Activated CD4-positive, alpha-beta memory T cell treated with anti-CD3 and anti-CD28 coated beads for 36 hours (primary cell): ENCODE measurements around the gene SEMA3F. TPM values are rescaled to one million over a fixed set of nuclear protein-coding genes. Genes with fewer than 3 reads are reported as not detected.

Experiments
- CTCF ChIA-PET: fragments of 350-600 bp; sonication (Branson Sonifier 250); formaldehyde crosslinking; loops from one replicate; lab custom pipeline; 2021; ENCODE audit warnings: antibody characterized with exemption, inconsistent platforms; lab: Charles Lee
- POLR2A ChIA-PET: fragments of 350-600 bp; sonication (Branson Sonifier 250); formaldehyde crosslinking; loops from one replicate; lab custom pipeline; 2021; ENCODE audit warnings: antibody characterized with exemption; lab: Charles Lee
- DNase-seq: peaks from one replicate; pipeline ENCODE4 v3.0.0-alpha.2; 2020
- H3K27ac Mint-ChIP-seq: one replicate; pipeline ENCODE4 v1.8.0; 2021; ENCODE audit warnings: mixed read lengths
- H3K27me3 Mint-ChIP-seq: one replicate; pipeline ENCODE4 v1.8.0; 2021; ENCODE audit warnings: mixed read lengths
- H3K36me3 Mint-ChIP-seq: one replicate; pipeline ENCODE4 v1.8.0; 2021; ENCODE audit warnings: mixed read lengths
- H3K4me1 Mint-ChIP-seq: one replicate; pipeline ENCODE4 v1.8.0; 2021; ENCODE audit warnings: low read depth, mixed read lengths
- H3K4me3 Mint-ChIP-seq: one replicate; pipeline ENCODE4 v1.8.0; 2021; ENCODE audit warnings: mild to moderate bottlenecking, mixed read lengths
- H3K9me3 Mint-ChIP-seq: one replicate; pipeline ENCODE4 v1.8.0; 2021; ENCODE audit warnings: mixed read lengths
- intact Hi-C: fragments of 100-400 bp; cut with micrococcal nuclease; formaldehyde crosslinking; loops from one replicate; pipeline ENCODE4 v1.15.1; 2023
- total RNA-seq, 2 experiments: library from RNA; stranded (reverse); gene quantifications; one replicate each; pipeline ENCODE4 v1.2.3, GENCODE V29; 2021

The SEMA3F gene
- total RNA-seq, 2 experiments from 2014 or later: 0.17 to 0.19 TPM

DNA sequence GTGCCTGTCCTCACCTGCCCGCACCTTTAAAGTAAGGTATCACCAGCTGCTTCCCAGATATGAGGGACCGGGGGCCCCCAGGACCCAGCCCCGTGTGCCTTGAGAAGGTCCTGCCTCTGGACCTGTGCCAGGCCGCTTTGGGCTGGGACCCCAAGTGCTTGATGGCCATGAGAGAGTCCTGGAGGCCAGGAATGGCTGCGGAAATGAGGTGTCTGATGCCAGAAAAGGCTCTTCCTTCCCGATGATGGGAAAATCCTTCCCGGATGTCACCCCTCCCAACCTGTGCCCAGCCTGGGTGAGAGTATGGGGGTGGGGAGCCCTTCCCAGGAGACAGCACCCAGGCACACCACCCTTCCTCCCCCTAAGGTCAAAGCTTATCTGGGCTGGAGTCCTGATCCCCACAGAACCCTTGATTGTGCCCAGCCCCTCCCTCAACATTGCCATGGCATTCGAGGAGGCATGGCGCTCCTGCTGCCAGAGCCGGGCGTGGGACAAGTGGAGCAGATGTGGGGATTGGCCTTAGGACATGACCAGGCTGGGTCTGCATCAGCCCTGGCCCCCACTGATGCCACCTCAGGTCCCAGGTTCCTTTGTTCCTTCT lies 14.2 kb downstream of the SEMA3F start:
- peaks cover 2% of the 10 kb centered on the region for H3K4me1 Mint-ChIP-seq
- H3K27me3 Mint-ChIP-seq: no peaks in the 10 kb centered on the region
- no peaks in the 10 kb centered on the region for H3K9me3 Mint-ChIP-seq
- DNase-seq: no peak
- ChIA-PET POLR2A (no interaction called here), CTCF (no interaction called here)
- H3K36me3 Mint-ChIP-seq: no peaks in the 10 kb centered on the region
- intact Hi-C loops: no loop called here
- H3K4me3 Mint-ChIP-seq: no peak overlapping the region
- no peak overlapping the region for H3K27ac Mint-ChIP-seq

DNA sequence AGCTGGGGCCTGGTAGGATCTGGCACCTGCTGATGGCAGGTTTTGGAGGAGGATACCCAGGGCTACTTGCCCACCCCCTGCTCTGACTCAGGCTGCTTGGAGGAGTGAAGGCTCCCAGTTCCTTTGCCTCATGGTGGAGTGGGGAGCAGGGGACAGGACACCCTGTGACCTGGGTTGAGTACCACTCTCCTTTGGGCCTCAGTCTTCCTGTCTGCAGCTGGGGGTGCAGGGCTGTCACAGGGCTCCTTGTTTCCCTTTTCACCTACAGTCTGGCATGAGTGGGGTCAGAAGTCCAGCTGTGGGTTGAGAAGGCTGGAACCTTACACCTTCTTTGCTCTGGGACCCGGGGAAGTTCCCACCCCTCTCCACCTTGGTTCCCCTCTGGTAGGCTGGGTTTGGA lies 14.7 kb downstream of the SEMA3F start:
- Mint-ChIP-seq H3K4me3 (no peak overlapping the region), H3K4me1 (peaks cover 2% of the 10 kb centered on the region), H3K9me3 (no peaks in the 10 kb centered on the region), H3K27ac (no peak overlapping the region), H3K27me3 (no peaks in the 10 kb centered on the region), H3K36me3 (no peaks in the 10 kb centered on the region)
- intact Hi-C loops: no loop called here
- ChIA-PET CTCF (no interaction called here), POLR2A (no interaction called here)
- DNase-seq: no peak

DNA sequence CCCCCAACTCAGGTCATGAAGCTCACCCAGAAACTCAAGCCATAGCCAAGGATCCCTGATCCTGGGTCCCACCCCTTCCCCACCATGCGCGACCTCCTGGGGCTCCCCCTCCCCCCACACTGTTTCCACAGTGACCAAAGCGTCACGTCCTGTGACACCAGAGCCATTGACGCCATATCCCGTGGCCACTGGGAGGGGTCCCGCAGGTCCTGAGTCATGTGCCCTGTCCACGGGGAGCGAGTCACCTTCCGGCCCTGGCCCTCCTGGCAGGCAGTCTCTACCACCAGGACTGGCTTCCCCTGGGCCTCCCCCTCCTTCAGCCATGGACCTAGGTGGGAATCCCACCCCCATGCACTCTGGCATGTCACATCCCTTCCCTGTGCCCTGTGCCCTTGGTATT lies 15.6 kb downstream of the SEMA3F start:
- CTCF ChIA-PET: interaction anchor here (1.1 kb wide), 1 partner anchor 21 kb away, joined by 3 read pairs; no protein-coding TSS in a partner anchor
- no peaks in the 10 kb centered on the region for H3K27me3 Mint-ChIP-seq
- H3K4me1 Mint-ChIP-seq: peaks cover 2% of the 10 kb centered on the region
- peak; percentile 20 for DNase-seq
- POLR2A ChIA-PET: no interaction called here
- no peaks in the 10 kb centered on the region for H3K9me3 Mint-ChIP-seq
- H3K36me3 Mint-ChIP-seq: no peaks in the 10 kb centered on the region
- H3K27ac Mint-ChIP-seq: no peak overlapping the region
- H3K4me3 Mint-ChIP-seq: no peak overlapping the region
- intact Hi-C loops: no loop called here

DNA sequence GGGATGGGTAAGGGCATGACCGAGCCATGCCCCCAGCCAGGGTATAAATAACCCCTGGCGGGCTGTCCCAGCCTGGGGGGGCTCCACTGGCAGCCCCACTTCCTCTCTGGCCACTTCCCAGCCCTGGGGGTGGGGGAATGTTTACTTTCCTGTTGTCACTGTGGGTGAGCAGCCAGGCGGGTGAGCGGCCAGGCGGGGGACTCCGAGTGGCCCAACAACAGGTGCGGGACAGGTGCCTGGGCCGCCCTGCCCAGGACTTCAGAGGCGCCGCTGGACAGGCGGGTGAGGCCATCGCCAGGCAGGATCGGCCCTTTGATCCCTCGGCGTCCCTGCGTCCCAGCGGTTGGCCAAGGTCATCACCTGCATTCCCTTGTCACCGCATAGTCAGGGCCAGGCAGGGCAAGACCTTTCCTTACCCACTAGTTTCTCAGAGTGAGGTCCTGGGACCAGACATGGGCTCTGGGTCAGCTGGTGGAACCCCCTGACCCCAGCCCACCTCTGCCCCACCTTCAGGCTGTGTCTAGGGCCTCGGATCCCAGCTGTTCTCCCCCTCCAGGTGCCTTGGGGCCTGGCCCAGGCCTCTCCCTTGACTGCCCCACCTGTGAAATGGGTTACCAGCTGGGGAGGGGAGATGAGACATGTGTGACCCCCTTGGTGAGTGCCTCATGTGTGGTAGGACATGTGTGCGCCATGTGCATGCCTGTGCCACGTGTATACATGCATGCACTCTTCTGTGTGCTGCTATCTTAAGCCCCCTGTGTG lies 16.6 kb downstream of the SEMA3F start:
- no peaks in the 10 kb centered on the region for H3K27me3 Mint-ChIP-seq
- CTCF ChIA-PET: interaction anchor here (0.9 to 1.1 kb wide), 2 partner anchors 20 to 101 kb away, joined by 3 read pairs; no protein-coding TSS in a partner anchor
- peaks cover 2% of the 10 kb centered on the region for H3K4me1 Mint-ChIP-seq
- POLR2A ChIA-PET: no interaction called here
- no peak overlapping the region for H3K27ac Mint-ChIP-seq
- DNase-seq: no peak
- intact Hi-C loops: no loop called here
- no peaks in the 10 kb centered on the region for H3K9me3 Mint-ChIP-seq
- H3K4me3 Mint-ChIP-seq: no peak overlapping the region
- no peaks in the 10 kb centered on the region for H3K36me3 Mint-ChIP-seq

DNA sequence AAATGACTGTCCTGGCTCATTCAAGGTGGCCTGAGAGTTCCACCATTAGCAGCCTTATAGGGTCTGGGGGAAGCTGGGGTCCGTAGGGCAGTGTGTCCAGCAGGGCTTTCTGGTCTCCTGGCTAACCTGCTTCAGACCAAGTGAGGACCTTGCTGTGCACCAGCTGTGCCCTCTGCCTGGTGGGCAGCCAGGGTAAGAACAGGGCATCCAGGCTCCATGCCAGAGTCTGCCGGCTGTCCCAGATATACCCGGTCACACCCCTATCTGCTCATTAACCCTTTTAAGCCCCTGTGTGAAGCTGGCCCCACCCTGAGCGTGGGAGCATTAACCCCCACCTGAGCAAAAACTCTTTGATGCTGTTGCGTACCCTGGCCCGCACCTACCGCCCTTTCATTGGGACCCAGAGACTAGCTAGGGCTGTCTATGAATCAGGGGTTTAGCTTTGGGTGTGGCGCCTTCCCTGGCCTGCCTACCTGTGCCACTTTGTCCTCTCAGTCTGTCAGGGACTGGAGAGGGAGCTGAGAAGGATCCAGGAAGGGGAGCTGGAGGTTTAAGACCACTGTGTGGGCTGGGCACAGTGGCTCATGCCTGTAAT lies 17.6 kb downstream of the SEMA3F start:
- Mint-ChIP-seq H3K36me3 (no peaks in the 10 kb centered on the region), H3K4me3 (no peak overlapping the region), H3K27me3 (no peaks in the 10 kb centered on the region), H3K9me3 (no peaks in the 10 kb centered on the region), H3K4me1 (peaks cover 2% of the 10 kb centered on the region), H3K27ac (no peak overlapping the region)
- intact Hi-C loops: no loop called here
- ChIA-PET POLR2A (interaction anchor here (1.0 kb wide), 1 partner anchor 53 kb away, joined by 3 read pairs; no protein-coding TSS in a partner anchor), CTCF (interaction anchor here (0.9 kb wide), 2 partner anchors 100 to 257 kb away, joined by 3 read pairs; no protein-coding TSS in a partner anchor)
- no peak for DNase-seq

DNA sequence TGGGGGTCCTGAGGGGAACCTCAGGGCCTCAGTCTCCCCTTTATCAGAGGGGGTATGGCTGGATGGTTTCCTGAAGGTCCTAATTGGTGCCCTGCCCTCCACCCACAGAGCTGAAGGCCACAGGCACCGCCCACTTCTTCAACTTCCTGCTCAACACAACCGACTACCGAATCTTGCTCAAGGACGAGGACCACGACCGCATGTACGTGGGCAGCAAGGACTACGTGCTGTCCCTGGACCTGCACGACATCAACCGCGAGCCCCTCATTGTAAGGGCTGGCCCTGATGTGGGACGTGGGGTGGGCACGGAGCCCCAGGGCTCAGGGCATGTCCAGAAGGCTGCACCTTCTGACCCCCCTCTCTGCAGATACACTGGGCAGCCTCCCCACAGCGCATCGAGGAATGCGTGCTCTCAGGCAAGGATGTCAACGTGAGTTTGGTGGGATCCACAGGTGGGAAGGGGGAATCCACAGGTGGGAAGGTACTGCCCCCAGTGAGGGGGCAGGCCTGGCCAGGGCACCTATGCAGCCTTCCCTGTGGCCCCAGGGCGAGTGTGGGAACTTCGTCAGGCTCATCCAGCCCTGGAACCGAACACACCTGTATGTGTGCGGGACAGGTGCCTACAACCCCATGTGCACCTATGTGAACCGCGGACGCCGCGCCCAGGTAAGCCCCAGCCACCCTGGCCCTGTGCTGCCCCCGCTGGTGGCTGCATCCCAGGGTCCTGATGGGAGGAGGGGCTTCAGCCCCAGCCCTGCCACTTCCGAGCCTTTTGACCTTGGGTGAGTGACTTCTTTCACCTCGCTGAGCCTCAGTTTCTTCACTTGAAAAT lies 18.8 kb downstream of the SEMA3F start:
- H3K27ac Mint-ChIP-seq: no peak overlapping the region
- H3K36me3 Mint-ChIP-seq: no peaks in the 10 kb centered on the region
- ChIA-PET POLR2A (interaction anchor here (1.0 kb wide), 1 partner anchor 54 kb away, joined by 3 read pairs; no protein-coding TSS in a partner anchor), CTCF (interaction anchor here (0.9 kb wide), 1 partner anchor 258 kb away, joined by 3 read pairs; no protein-coding TSS in a partner anchor)
- H3K4me1 Mint-ChIP-seq: peaks cover 2% of the 10 kb centered on the region
- no peaks in the 10 kb centered on the region for H3K27me3 Mint-ChIP-seq
- no peak overlapping the region for H3K4me3 Mint-ChIP-seq
- intact Hi-C loops: no loop called here
- DNase-seq: no peak
- no peaks in the 10 kb centered on the region for H3K9me3 Mint-ChIP-seq

DNA sequence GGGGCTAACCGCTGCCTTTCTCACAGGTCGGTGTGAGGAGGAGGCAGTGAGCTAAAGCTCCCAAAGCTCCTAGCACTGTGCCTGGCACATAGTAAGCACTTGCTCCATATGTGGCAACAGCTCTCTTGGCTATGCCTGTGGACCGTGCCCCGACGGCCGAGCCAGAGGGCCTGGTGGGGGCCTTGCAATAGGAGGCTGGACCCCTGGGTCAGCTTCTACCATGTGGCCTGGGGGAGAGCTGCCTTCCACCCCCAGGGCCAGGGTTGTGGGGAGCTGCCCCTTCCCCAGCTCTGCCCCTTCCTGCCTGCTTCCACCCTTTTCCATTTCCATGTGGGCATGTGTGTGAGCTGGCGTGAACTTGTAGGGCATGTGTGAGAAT lies 19.4 kb downstream of the SEMA3F start:
- Mint-ChIP-seq H3K36me3 (no peaks in the 10 kb centered on the region), H3K4me3 (no peak overlapping the region), H3K27me3 (no peaks in the 10 kb centered on the region), H3K27ac (no peak overlapping the region), H3K9me3 (no peaks in the 10 kb centered on the region), H3K4me1 (peaks cover 2% of the 10 kb centered on the region)
- DNase-seq: no peak
- CTCF ChIA-PET: no interaction called here
- intact Hi-C loops: no loop called here
- POLR2A ChIA-PET: no interaction called here

DNA sequence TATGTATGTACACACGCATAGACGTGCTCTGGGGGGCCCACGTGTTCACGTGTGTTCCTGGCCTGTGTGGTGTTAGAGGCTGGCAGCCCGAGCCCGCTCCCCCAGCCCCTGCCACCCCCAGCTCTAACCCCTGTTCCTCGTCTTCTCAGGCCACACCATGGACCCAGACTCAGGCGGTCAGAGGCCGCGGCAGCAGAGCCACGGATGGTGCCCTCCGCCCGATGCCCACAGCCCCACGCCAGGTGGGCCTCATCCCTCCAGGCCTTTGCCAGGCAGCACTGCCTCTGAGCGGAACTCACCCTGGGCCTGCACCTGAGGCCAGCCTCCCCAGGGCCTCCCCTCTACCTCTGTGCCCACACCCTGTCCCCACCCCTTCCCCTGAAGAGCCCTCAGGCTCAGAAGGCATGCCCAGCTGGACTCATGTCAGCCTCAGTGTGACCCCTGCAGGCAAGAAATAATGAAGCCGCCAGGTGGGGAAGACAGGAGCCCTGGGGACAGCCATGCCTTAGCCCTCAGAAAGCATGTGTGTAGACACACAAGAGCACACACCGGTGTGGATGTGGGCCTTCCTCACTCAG lies 19.9 kb downstream of the SEMA3F start:
- Mint-ChIP-seq H3K9me3 (no peaks in the 10 kb centered on the region), H3K4me3 (no peak overlapping the region), H3K36me3 (no peaks in the 10 kb centered on the region), H3K4me1 (peaks cover 2% of the 10 kb centered on the region), H3K27ac (no peak overlapping the region), H3K27me3 (no peaks in the 10 kb centered on the region)
- intact Hi-C loops: no loop called here
- DNase-seq: no peak
- POLR2A ChIA-PET: no interaction called here
- CTCF ChIA-PET: no interaction called here

DNA sequence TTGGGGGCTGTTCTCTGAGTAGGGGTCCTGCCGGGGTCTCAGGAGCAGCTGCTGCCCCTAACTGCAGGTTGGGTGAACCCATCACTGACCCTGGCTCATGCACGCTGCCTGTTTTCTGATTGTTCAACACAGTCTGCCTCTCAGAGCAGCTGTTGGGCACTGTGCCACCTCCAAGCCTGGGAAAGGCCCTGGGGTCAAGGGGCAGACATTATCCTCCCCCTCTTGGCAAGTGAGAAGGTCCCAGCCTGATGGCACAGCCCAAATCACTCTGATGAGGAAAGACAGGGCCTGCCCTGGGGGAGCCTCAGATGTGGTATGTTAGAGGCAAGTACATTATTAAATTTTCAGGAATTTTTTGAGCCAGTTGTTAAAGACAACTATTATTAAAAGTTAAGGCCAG lies 22.2 kb downstream of the SEMA3F start:
- Mint-ChIP-seq H3K27ac (no peak overlapping the region), H3K4me1 (peaks cover 2% of the 10 kb centered on the region), H3K27me3 (no peaks in the 10 kb centered on the region), H3K4me3 (no peak overlapping the region), H3K36me3 (no peaks in the 10 kb centered on the region), H3K9me3 (no peaks in the 10 kb centered on the region)
- DNase-seq: no peak
- ChIA-PET CTCF (no interaction called here), POLR2A (no interaction called here)
- intact Hi-C loops: no loop called here

DNA sequence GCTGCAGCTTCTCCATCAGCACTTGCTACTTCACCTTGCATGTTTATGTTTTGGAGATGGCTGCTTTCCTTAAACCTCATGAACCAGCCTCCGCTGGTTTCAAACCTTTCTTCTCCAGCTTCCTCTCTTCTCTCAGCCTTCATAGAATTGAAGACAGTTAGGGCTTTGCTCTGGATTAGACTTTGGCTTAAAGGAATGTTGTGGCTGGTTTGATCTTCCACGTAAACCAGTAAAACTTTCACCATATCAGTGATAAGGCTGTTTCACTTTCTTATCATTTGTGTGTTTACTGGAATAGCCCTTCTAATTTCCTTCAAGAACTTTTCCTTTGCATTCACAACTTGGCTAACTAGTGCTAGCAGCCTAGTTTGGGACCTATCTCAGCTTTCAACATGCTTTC lies 24.6 kb downstream of the SEMA3F start:
- intact Hi-C loops: no loop called here
- ChIA-PET POLR2A (interaction anchor here (0.6 kb wide), 1 partner anchor 301 kb away, joined by 4 read pairs; no protein-coding TSS in a partner anchor), CTCF (interaction anchor here (1.1 kb wide), 1 partner anchor 10 kb away, joined by 3 read pairs; no protein-coding TSS in a partner anchor)
- no peak for DNase-seq
- H3K4me1 Mint-ChIP-seq: no peaks in the 10 kb centered on the region
- H3K27ac Mint-ChIP-seq: no peak overlapping the region
- H3K9me3 Mint-ChIP-seq: no peaks in the 10 kb centered on the region
- no peak overlapping the region for H3K4me3 Mint-ChIP-seq
- no peaks in the 10 kb centered on the region for H3K27me3 Mint-ChIP-seq
- H3K36me3 Mint-ChIP-seq: no peaks in the 10 kb centered on the region

DNA sequence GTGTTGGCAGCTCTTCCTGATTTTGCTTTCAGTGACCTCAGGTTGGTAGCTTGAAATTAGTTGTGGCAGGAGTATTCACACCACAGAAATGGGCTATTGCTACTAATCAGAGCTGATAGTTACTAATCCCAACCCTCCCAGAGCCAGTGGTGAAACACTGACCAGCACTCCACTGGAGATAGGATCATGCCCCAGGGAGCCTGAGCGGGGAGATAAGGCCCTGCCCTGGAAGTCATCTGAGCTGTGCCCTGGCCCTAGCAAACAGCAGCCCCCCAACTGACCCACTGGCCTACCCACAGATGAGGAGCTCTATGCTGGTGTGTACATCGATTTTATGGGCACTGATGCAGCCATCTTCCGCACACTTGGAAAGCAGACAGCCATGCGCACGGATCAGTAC lies 26.9 kb downstream of the SEMA3F start:
- intact Hi-C loops: no loop called here
- ChIA-PET POLR2A (no interaction called here), CTCF (interaction anchor here (1.1 to 2.5 kb wide), 3 partner anchors 10 to 17 kb away, joined by 3 to 8 read pairs (median 5); partner anchors contain the start of gene GNAT1)
- Mint-ChIP-seq H3K4me3 (no peak overlapping the region), H3K9me3 (no peaks in the 10 kb centered on the region), H3K36me3 (no peaks in the 10 kb centered on the region), H3K4me1 (no peaks in the 10 kb centered on the region), H3K27me3 (no peaks in the 10 kb centered on the region), H3K27ac (no peak overlapping the region)
- DNase-seq: no peak
